Measurements from ENCODE around the gene MLF1.

- TF ChIP-seq CTCF (IDR thresholded peaks at IDR 0.05; ENCODE audit: poor library complexity, severe bottlenecking): no peak
- TF ChIP-seq POLR2AphosphoS5 (IDR thresholded peaks at IDR 0.05): no peak
- TF ChIP-seq MXI1 (conservative IDR thresholded peaks at IDR 0.05; ENCODE audit: poor library complexity, severe bottlenecking): no peak
- TF ChIP-seq TAF1 (IDR thresholded peaks at IDR 0.05; ENCODE audit: low read depth): no peak
- no peak for TF ChIP-seq EZH2 (IDR thresholded peaks at IDR 0.05; ENCODE audit: borderline replicate concordance, insufficient read depth, low read length, poor library complexity, severe bottlenecking)
- no peak for TF ChIP-seq REST (IDR thresholded peaks at IDR 0.05; ENCODE audit: borderline replicate concordance)
- TF ChIP-seq EP300 (conservative IDR thresholded peaks at IDR 0.05; ENCODE audit: poor library complexity, severe bottlenecking): no peak
- no peak for TF ChIP-seq SMC3 (conservative IDR thresholded peaks at IDR 0.05; ENCODE audit: poor library complexity)
- TF ChIP-seq RAD21 (conservative IDR thresholded peaks at IDR 0.05): no peak
Observed at GRCh38 chr3:158590223-158590622, 19.2 kb downstream of the MLF1 start.
